ENCODE data around the gene UBE2J2.

DNA sequence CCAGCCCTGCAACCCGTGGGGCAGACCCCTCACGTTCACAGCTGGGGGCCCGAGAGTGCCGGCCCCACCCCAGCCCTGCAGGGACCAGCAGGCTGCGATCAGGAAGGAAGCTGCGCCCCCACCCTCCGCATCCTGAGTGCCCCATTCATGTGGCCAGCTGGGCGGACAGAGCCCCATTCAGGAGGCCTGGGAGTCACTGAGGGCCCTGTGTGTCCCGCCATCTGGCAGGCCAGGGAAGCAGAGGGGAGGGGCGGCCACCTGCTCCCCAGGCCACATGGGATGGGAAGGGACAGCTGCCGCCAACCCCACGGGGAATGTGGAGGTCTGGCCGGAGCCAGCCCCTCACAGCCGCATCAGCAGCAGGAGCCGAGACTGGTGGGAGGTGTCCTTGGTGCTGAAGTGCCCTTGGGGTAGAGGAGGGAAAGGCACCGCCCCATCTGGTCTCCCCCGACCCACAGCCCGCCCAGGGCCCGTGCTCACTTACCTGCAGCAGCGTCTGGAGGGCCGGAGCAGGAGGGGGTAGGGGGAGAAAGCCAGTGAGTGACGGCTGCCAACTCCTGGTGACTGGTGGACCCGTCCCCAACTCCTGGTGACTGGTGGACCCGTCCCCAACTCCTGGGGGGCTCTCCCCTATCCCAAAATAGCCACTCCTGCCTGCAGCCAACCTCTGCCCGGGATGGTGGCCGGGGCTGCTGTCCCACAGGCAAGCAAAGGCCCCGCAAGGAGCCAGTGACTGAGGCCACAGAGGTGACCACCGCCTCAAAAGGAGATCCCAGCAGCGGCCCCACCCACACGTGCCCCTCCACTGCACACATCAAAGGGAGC, 25.4 kb upstream of the UBE2J2 start:
- TF ChIP-seq, protein P1, sequence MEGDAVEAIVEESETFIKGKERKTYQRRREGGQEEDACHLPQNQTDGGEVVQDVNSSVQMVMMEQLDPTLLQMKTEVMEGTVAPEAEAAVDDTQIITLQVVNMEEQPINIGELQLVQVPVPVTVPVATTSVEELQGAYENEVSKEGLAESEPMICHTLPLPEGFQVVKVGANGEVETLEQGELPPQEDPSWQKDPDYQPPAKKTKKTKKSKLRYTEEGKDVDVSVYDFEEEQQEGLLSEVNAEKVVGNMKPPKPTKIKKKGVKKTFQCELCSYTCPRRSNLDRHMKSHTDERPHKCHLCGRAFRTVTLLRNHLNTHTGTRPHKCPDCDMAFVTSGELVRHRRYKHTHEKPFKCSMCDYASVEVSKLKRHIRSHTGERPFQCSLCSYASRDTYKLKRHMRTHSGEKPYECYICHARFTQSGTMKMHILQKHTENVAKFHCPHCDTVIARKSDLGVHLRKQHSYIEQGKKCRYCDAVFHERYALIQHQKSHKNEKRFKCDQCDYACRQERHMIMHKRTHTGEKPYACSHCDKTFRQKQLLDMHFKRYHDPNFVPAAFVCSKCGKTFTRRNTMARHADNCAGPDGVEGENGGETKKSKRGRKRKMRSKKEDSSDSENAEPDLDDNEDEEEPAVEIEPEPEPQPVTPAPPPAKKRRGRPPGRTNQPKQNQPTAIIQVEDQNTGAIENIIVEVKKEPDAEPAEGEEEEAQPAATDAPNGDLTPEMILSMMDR (IDR thresholded peaks at IDR 0.05), result no peak
- TF ChIP-seq EZH2 (IDR thresholded peaks at IDR 0.05), result no peak
- TF ChIP-seq EZH2phosphoT487 (IDR thresholded peaks at IDR 0.05), result no peak
